Cardiac fibroblast (primary cell): ENCODE measurements around the gene SERP2.

Experiments used
- DNase-seq, 2 donors: peaks; one replicate each; pipeline versions ENCODE4 v3.0.0 to v3.0.0-alpha.2; 2010; ENCODE audit warnings: low read depth in 2 of 2
- H3K4me3 ChIP-seq, 2 donors: replicated peaks in 1 of 2; 1 replicate in 1 of 2; 2 replicates in 1 of 2; pipeline ENCODE4 v1.5.1; 2011; ENCODE audit warnings: low read depth in 2 of 2, low read length in 2 of 2, mild to moderate bottlenecking in 2 of 2, moderate library complexity in 1 of 2
- CTCF ChIP-seq: IDR thresholded peaks from one replicate; pipeline ENCODE4 v1.5.1; 2011; ENCODE audit warnings: low read depth, mild to moderate bottlenecking, low read length, inconsistent platforms

SERP2 gene

GRCh38 chr13:44365008-44365407 is 8.6 kb upstream of the SERP2 start:
- no peak for TF ChIP-seq CTCF
- peak in 1 of 2 donors; percentile 38 for DNase-seq
- no peak overlapping the region for H3K4me3 ChIP-seq

GRCh38 chr13:44365899-44366298 is 7.7 kb upstream of the SERP2 start:
- TF ChIP-seq CTCF, result no peak

GRCh38 chr13:44368062-44368591 is 5.5 kb upstream of the SERP2 start:
- no peak overlapping the region for H3K4me3 ChIP-seq
- TF ChIP-seq CTCF, result no peak
- DNase-seq, result no peak

More at GRCh38 chr13:44365899-44366298, 7.7 kb upstream of the SERP2 start:
- no peak overlapping the region for H3K4me3 ChIP-seq
- DNase-seq, result no peak

- DNase-seq, result no peak
- TF ChIP-seq CTCF, result no peak
- no peak overlapping the region for H3K4me3 ChIP-seq
These were observed 4.8 kb upstream of the SERP2 start for GRCh38 chr13:44368599-44369368.

- no peak overlapping the region for H3K4me3 ChIP-seq
- no peak for DNase-seq
- no peak for TF ChIP-seq CTCF
These were observed 2.2 kb upstream of the SERP2 start for GRCh38 chr13:44371421-44371820.

GRCh38 chr13:44373247-44373600 is 400 bp upstream of the SERP2 start:
- no peak for DNase-seq
- H3K4me3 ChIP-seq, result peak overlapping the region; percentile 47 to 52
- TF ChIP-seq CTCF, result no peak

- peak overlapping the region; percentile 47 to 52 for H3K4me3 ChIP-seq
- no peak for TF ChIP-seq CTCF
- DNase-seq, result peak in 1 of 2 donors; percentile 9
These were observed 706 bp downstream of the SERP2 start for GRCh38 chr13:44374348-44374712.
